CD4-positive, alpha-beta T cell treated with Interleukin-10 for 1 hour (primary cell): Measurements from ENCODE around the gene PPT2.
A peak's percentile ranks its signal among the peaks of the same experiment; 100 is the strongest.
"Not testable (repeated sequence)": the region's sequence is repeated elsewhere in the genome, so short reads cannot be mapped to it uniquely, and the experiment has no call there.

Source experiments
- DNase-seq: peaks from one replicate; pipeline ENCODE4 v3.0.0-alpha.2; 2020

Gene PPT2

GRCh38 chr6:32127717-32128592, 26.0 kb upstream of the PPT2 start, which contains the start of gene ATF6B:
ATF6B (minus strand) TSS chr6:32128246; CDS start chr6:32128207, 39 bp downstream.
- DNase-seq, result peak; percentile 99

GRCh38 chr6:32128751-32129296, 25.1 kb upstream of the PPT2 start:
- no peak for DNase-seq

GRCh38 chr6:32129297-32130088, 24.4 kb upstream of the PPT2 start:
- DNase-seq, result no peak

- no peak for DNase-seq
Observed at GRCh38 chr6:32131439-32131948, 22.4 kb upstream of the PPT2 start.

DNA sequence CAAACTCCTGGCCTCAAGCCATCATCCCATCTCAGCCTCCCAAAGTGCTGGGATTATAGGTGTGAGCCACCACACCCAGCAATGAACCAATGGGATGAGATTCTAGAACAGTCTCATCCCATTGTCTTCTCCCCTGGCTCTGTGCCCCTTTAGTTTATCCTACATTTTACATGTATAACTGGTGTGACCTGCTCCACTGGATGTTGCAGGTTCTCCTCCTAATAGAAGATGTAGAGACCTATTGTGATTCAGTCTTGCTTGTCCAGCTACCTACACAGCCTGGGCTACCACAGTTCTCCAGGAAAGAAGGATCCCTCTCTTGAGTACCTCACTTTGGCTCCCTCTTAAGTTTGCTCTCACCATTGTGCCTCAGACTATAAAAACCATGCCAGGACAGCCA, 21.8 kb upstream of the PPT2 start:
- no peak for DNase-seq

GRCh38 chr6:32133786-32134185, 20.2 kb upstream of the PPT2 start:
- no peak for DNase-seq

GRCh38 chr6:32137454-32137853, 16.5 kb upstream of the PPT2 start:
- DNase-seq, result no peak

DNA sequence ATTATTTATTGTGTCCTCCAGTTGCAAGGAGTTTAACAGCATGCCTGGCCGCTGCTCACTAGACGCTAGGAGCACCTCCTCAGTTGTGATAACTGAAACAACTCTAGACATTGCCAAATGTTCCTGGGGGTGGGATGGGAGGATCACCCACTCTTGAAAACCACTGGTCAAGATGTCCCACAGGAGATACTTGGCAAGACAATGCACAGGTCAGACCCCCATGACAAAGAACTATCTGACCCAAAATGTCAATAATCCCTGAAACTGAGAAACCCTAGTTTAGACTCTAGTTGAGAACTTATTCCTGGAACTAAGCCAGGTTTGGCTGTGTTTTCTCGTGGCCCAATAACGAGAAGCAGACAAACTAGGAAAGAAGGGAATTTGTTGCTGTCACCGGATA, 14.4 kb upstream of the PPT2 start:
- no peak for DNase-seq

GRCh38 chr6:32140420-32141046, 13.4 kb upstream of the PPT2 start:
- no peak for DNase-seq

GRCh38 chr6:32144238-32144637, 9.7 kb upstream of the PPT2 start:
- not testable (repeated sequence) for DNase-seq

- DNase-seq, result no peak
Observed at GRCh38 chr6:32146287-32146686, 7.7 kb upstream of the PPT2 start.

DNA sequence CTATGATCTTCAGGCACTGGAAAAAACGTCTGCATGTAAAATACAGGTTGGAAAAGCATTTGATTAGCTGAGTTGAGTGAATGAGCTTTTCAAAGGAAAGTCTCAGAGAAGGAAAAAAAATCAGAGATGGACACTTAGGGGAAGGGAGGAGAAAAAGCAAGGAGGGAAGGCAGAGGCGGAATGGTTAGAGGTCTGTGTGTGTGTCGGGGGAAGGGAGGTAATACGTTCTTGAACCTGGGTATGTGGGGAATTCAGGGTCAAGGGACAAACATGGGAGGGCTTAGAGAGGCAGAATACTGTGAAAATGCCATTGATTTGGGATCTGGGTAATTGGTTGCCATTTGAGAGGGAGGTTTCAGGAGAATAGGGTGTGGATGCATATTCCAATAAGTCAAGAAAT, 7.3 kb upstream of the PPT2 start:
- no peak for DNase-seq

GRCh38 chr6:32147401-32148132, 6.4 kb upstream of the PPT2 start:
- no peak for DNase-seq

DNA sequence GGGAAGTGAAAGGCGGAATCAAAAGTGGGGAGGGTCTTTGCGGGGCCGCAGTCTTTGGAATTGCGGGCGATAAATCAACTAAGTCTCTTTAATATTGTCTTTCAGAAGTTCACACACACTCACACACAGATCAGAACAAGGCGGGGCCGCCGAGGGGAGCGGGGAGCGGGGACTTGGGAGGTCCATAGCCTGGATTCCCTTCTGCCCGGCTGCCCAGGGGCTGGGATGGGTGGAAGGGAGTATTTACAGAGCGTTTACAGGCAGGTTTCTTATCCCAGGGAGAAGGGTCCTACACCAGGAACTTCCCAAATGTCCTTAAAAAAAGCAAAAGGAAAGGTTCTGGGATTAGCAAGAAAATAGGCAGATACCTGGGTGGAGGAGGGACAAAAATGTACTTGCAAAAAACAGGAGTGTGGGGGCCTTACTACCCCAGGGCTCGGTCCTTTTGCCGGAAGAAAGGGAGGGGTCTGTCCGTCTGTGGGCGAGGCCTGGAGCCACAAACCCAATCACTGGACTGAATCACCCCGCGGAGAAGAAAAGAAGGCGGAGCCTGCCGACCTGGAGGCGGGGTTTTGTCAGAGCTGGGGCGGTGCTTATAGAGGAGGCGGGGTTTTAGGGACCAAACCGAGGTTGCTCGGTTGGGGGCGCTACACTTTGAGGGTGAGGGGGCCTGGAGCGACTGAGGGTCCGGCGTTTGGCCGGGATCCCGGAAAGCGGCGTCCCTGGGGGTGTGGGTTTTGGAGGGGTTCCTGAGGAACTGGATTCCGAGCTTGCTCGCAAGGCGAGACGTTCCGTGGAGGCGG, 5.5 kb upstream of the PPT2 start:
- peak; percentile 76 for DNase-seq

- no peak for DNase-seq
Observed at GRCh38 chr6:32149092-32149755, 4.7 kb upstream of the PPT2 start.

GRCh38 chr6:32149932-32150870, 3.7 kb upstream of the PPT2 start:
- DNase-seq, result no peak

GRCh38 chr6:32151181-32151862, 2.6 kb upstream of the PPT2 start:
- no peak for DNase-seq

- DNase-seq, result no peak
Observed at GRCh38 chr6:32151863-32152768, 1.8 kb upstream of the PPT2 start, which contains the start of gene PRRT1. PRRT1 (minus strand) TSS chr6:32151939; CDS start chr6:32151827, 112 bp downstream.
